Activated T-cell treated with anti-CD3 and anti-CD28 coated beads, Interleukin-2, amount 50 U/mL, for 24 hours (primary cell): Measurements from ENCODE around the gene PRKAR2B.
"Not testable (repeated sequence)": the region's sequence is repeated elsewhere in the genome, so short reads cannot be mapped to it uniquely, and the experiment has no call there.

Experiments
- DNase-seq: peaks from one replicate; pipeline ENCODE4 v3.0.0-alpha.2; 2020
- H3K27ac Mint-ChIP-seq: 2 replicates; pipeline ENCODE4 v1.8.0; 2020; ENCODE audit warnings: mild to moderate bottlenecking, mixed read lengths
- H3K27me3 Mint-ChIP-seq: 2 replicates; pipeline ENCODE4 v1.8.0; 2020; ENCODE audit warnings: mixed read lengths
- H3K36me3 Mint-ChIP-seq: 2 replicates; pipeline ENCODE4 v1.8.0; 2020; ENCODE audit warnings: low read depth, mixed read lengths
- H3K4me1 Mint-ChIP-seq: 2 replicates; pipeline ENCODE4 v1.8.0; 2020; ENCODE audit warnings: low read depth, mixed read lengths
- H3K4me3 Mint-ChIP-seq: 2 replicates; pipeline ENCODE4 v1.8.0; 2020; ENCODE audit warnings: mild to moderate bottlenecking, moderate library complexity, mixed read lengths
- H3K9me3 Mint-ChIP-seq: 2 replicates; pipeline ENCODE4 v1.8.0; 2020; ENCODE audit warnings: mixed read lengths

The PRKAR2B gene

GRCh38 chr7:107048783-107049418 lies 4.4 kb downstream of the PRKAR2B start:
- H3K4me3 Mint-ChIP-seq: no peak overlapping the region
- H3K4me1 Mint-ChIP-seq: peaks cover 21% of the 10 kb centered on the region
- H3K9me3 Mint-ChIP-seq: no peaks in the 10 kb centered on the region
- no peak overlapping the region for H3K27ac Mint-ChIP-seq
- peaks cover 47% of the 10 kb centered on the region for H3K27me3 Mint-ChIP-seq
- no peak for DNase-seq
- no peaks in the 10 kb centered on the region for H3K36me3 Mint-ChIP-seq

- Mint-ChIP-seq H3K4me1 (peaks cover 19% of the 10 kb centered on the region), H3K27me3 (peaks cover 47% of the 10 kb centered on the region), H3K9me3 (no peaks in the 10 kb centered on the region), H3K4me3 (no peak overlapping the region), H3K27ac (no peak overlapping the region), H3K36me3 (no peaks in the 10 kb centered on the region)
- DNase-seq: no peak
Observed at GRCh38 chr7:107049480-107049879, 5.0 kb downstream of the PRKAR2B start.

GRCh38 chr7:107049971-107050532 lies 5.5 kb downstream of the PRKAR2B start:
- H3K27me3 Mint-ChIP-seq: peaks cover 47% of the 10 kb centered on the region
- peaks cover 19% of the 10 kb centered on the region for H3K4me1 Mint-ChIP-seq
- no peak overlapping the region for H3K4me3 Mint-ChIP-seq
- no peaks in the 10 kb centered on the region for H3K36me3 Mint-ChIP-seq
- DNase-seq: no peak
- H3K9me3 Mint-ChIP-seq: no peaks in the 10 kb centered on the region
- H3K27ac Mint-ChIP-seq: no peak overlapping the region

- H3K4me1 Mint-ChIP-seq: peaks cover 12% of the 10 kb centered on the region
- peaks cover 34% of the 10 kb centered on the region for H3K27me3 Mint-ChIP-seq
Observed at GRCh38 chr7:107051376-107051775, 6.9 kb downstream of the PRKAR2B start.

GRCh38 chr7:107054965-107055364 lies 10.5 kb downstream of the PRKAR2B start:
- H3K9me3 Mint-ChIP-seq, H3K27me3 Mint-ChIP-seq, DNase-seq, H3K36me3 Mint-ChIP-seq, H3K4me3 Mint-ChIP-seq, H3K27ac Mint-ChIP-seq: not testable (repeated sequence)
- H3K4me1 Mint-ChIP-seq: peaks cover 12% of the 10 kb centered on the region

More at GRCh38 chr7:107051376-107051775, 6.9 kb downstream of the PRKAR2B start:
- Mint-ChIP-seq H3K4me3 (no peak overlapping the region), H3K27ac (no peak overlapping the region), H3K9me3 (no peaks in the 10 kb centered on the region), H3K36me3 (no peaks in the 10 kb centered on the region)
- DNase-seq: no peak

- not testable (repeated sequence) for DNase-seq, H3K27me3 Mint-ChIP-seq, H3K9me3 Mint-ChIP-seq, H3K27ac Mint-ChIP-seq, H3K4me3 Mint-ChIP-seq, H3K4me1 Mint-ChIP-seq, H3K36me3 Mint-ChIP-seq
Observed at GRCh38 chr7:107056058-107056457, 11.6 kb downstream of the PRKAR2B start.

- Mint-ChIP-seq H3K27me3 (no peaks in the 10 kb centered on the region), H3K36me3 (no peaks in the 10 kb centered on the region), H3K9me3 (no peaks in the 10 kb centered on the region), H3K4me1 (no peaks in the 10 kb centered on the region), H3K27ac (no peak overlapping the region), H3K4me3 (no peak overlapping the region)
- no peak for DNase-seq
Observed at GRCh38 chr7:107056728-107057473, 12.4 kb downstream of the PRKAR2B start.

GRCh38 chr7:107057474-107057833 lies 12.9 kb downstream of the PRKAR2B start:
- Mint-ChIP-seq H3K9me3 (no peaks in the 10 kb centered on the region), H3K27me3 (no peaks in the 10 kb centered on the region), H3K27ac (no peak overlapping the region), H3K4me1 (no peaks in the 10 kb centered on the region), H3K36me3 (no peaks in the 10 kb centered on the region), H3K4me3 (no peak overlapping the region)
- DNase-seq: no peak

GRCh38 chr7:107059468-107059867 lies 15.0 kb downstream of the PRKAR2B start:
- no peak for DNase-seq
- H3K9me3 Mint-ChIP-seq: no peaks in the 10 kb centered on the region
- H3K36me3 Mint-ChIP-seq: no peaks in the 10 kb centered on the region
- H3K4me3 Mint-ChIP-seq: no peak overlapping the region
- no peaks in the 10 kb centered on the region for H3K27me3 Mint-ChIP-seq
- no peak overlapping the region for H3K27ac Mint-ChIP-seq
- no peaks in the 10 kb centered on the region for H3K4me1 Mint-ChIP-seq

- H3K9me3 Mint-ChIP-seq: no peaks in the 10 kb centered on the region
- no peak overlapping the region for H3K4me3 Mint-ChIP-seq
- DNase-seq: no peak
- H3K27me3 Mint-ChIP-seq: no peaks in the 10 kb centered on the region
- no peaks in the 10 kb centered on the region for H3K4me1 Mint-ChIP-seq
- no peaks in the 10 kb centered on the region for H3K36me3 Mint-ChIP-seq
- no peak overlapping the region for H3K27ac Mint-ChIP-seq
Observed at GRCh38 chr7:107063245-107064120, 19.0 kb downstream of the PRKAR2B start.

- Mint-ChIP-seq H3K27ac (no peak overlapping the region), H3K4me3 (no peak overlapping the region), H3K36me3 (no peaks in the 10 kb centered on the region)
Observed at GRCh38 chr7:107064255-107064654, 19.8 kb downstream of the PRKAR2B start.

GRCh38 chr7:107065929-107066247 lies 21.4 kb downstream of the PRKAR2B start:
- no peak overlapping the region for H3K4me3 Mint-ChIP-seq
- peaks cover 4% of the 10 kb centered on the region for H3K4me1 Mint-ChIP-seq
- DNase-seq: no peak
- no peaks in the 10 kb centered on the region for H3K9me3 Mint-ChIP-seq
- H3K27ac Mint-ChIP-seq: no peak overlapping the region
- no peaks in the 10 kb centered on the region for H3K36me3 Mint-ChIP-seq
- peaks cover 2% of the 10 kb centered on the region for H3K27me3 Mint-ChIP-seq

More at GRCh38 chr7:107064255-107064654, 19.8 kb downstream of the PRKAR2B start:
- Mint-ChIP-seq H3K27me3 (no peaks in the 10 kb centered on the region), H3K4me1 (peaks cover 1% of the 10 kb centered on the region), H3K9me3 (no peaks in the 10 kb centered on the region)
- no peak for DNase-seq

- H3K4me1 Mint-ChIP-seq: peaks cover 4% of the 10 kb centered on the region
- no peak for DNase-seq
- H3K4me3 Mint-ChIP-seq: no peak overlapping the region
- peaks cover 2% of the 10 kb centered on the region for H3K27me3 Mint-ChIP-seq
- H3K27ac Mint-ChIP-seq: no peak overlapping the region
- H3K9me3 Mint-ChIP-seq: no peaks in the 10 kb centered on the region
- no peaks in the 10 kb centered on the region for H3K36me3 Mint-ChIP-seq
Observed at GRCh38 chr7:107068156-107068555, 23.7 kb downstream of the PRKAR2B start.

GRCh38 chr7:107069457-107069856 lies 25.0 kb downstream of the PRKAR2B start:
- H3K4me3 Mint-ChIP-seq: no peak overlapping the region

More at GRCh38 chr7:107069457-107069856, 25.0 kb downstream of the PRKAR2B start:
- peaks cover 2% of the 10 kb centered on the region for H3K27me3 Mint-ChIP-seq
- H3K4me1 Mint-ChIP-seq: peaks cover 4% of the 10 kb centered on the region
- no peaks in the 10 kb centered on the region for H3K36me3 Mint-ChIP-seq
- DNase-seq: no peak
- no peak overlapping the region for H3K27ac Mint-ChIP-seq
- H3K9me3 Mint-ChIP-seq: no peaks in the 10 kb centered on the region
